ENCODE data around the gene LASP1.
A peak's percentile ranks its signal among the peaks of the same experiment; 100 is the strongest.

Gene LASP1

GRCh38 chr17:38869526-38870258, at the start of gene LASP1:
LASP1 (plus strand) TSS chr17:38870058; CDS start chr17:38870190, 132 bp downstream.
- CTCF ChIA-PET: interaction anchor here (0.9 to 2.2 kb wide), 4 partner anchors 11 to 283 kb away, joined by 3 to 12 read pairs (median 5); no protein-coding TSS in a partner anchor
- no peak for TF ChIP-seq CTCF (IDR thresholded peaks at IDR 0.05; ENCODE audit: insufficient read depth, low read length, missing control alignments)
- POLR2A ChIA-PET: interaction anchor here (0.6 to 5.0 kb wide), 21 partner anchors 11 to 284 kb away, joined by 3 to 57 read pairs (median 6); partner anchors contain the start of genes CISD3, CWC25, PIP4K2B and PSMB3
- no peak for DNase-seq (ENCODE audit: low read depth, low spot score)
- peak within 1 kb of the TSS; percentile 99 for H3K4me3 ChIP-seq (ENCODE audit: low read depth, low read length)

- POLR2A ChIA-PET: interaction anchor here (0.6 to 2.1 kb wide), 6 partner anchors 13 to 295 kb away, joined by 3 to 10 read pairs (median 4); partner anchors contain the start of genes LASP1 and RPL23
Measured at GRCh38 chr17:38824899-38825761, 44.7 kb upstream of the LASP1 start, which contains the start of gene CWC25. CWC25 (minus strand) TSS chr17:38825321; CDS start chr17:38825183, 138 bp downstream.

GRCh38 chr17:38825762-38826247, 44.1 kb upstream of the LASP1 start:
- CTCF ChIA-PET: no interaction called here
- no peak for TF ChIP-seq CTCF (IDR thresholded peaks at IDR 0.05; ENCODE audit: insufficient read depth, low read length, missing control alignments)
- peak overlapping the region; percentile 70 for H3K4me3 ChIP-seq (ENCODE audit: low read depth, low read length)
- POLR2A ChIA-PET: interaction anchor here (0.6 to 2.1 kb wide), 6 partner anchors 13 to 295 kb away, joined by 3 to 10 read pairs (median 4); partner anchors contain the start of genes LASP1 and RPL23
- DNase-seq (ENCODE audit: low read depth, low spot score): no peak

More at GRCh38 chr17:38824899-38825761, 44.7 kb upstream of the LASP1 start, which contains the start of gene CWC25:
- H3K4me3 ChIP-seq (ENCODE audit: low read depth, low read length): peak within 1 kb of the TSS; percentile 70
- no peak for TF ChIP-seq CTCF (IDR thresholded peaks at IDR 0.05; ENCODE audit: insufficient read depth, low read length, missing control alignments)
- CTCF ChIA-PET: no interaction called here
- DNase-seq (ENCODE audit: low read depth, low spot score): peak; percentile 78

- H3K4me3 ChIP-seq (ENCODE audit: low read depth, low read length): no peak overlapping the region
- DNase-seq (ENCODE audit: low read depth, low spot score): no peak
- TF ChIP-seq CTCF (IDR thresholded peaks at IDR 0.05; ENCODE audit: insufficient read depth, low read length, missing control alignments): no peak
- ChIA-PET POLR2A (interaction anchor here (0.6 to 1.5 kb wide), 3 partner anchors 9 to 46 kb away, joined by 3 to 15 read pairs (median 3); partner anchors contain the start of gene RPL23), CTCF (interaction anchor here (0.9 kb wide), 1 partner anchor 330 kb away, joined by 3 read pairs; no protein-coding TSS in a partner anchor)
Measured at GRCh38 chr17:38844261-38844757, 25.5 kb upstream of the LASP1 start.

- no peak for TF ChIP-seq CTCF (IDR thresholded peaks at IDR 0.05; ENCODE audit: insufficient read depth, low read length, missing control alignments)
- ChIA-PET POLR2A (interaction anchor here (0.5 to 1.2 kb wide), 5 partner anchors 21 to 50 kb away, joined by 3 to 5 read pairs (median 3); partner anchors contain the start of gene LASP1), CTCF (interaction anchor here (1.0 to 1.1 kb wide), 2 partner anchors 135 to 326 kb away, joined by 3 to 5 read pairs; no protein-coding TSS in a partner anchor)
- H3K4me3 ChIP-seq (ENCODE audit: low read depth, low read length): no peak overlapping the region
- no peak for DNase-seq (ENCODE audit: low read depth, low spot score)
Measured at GRCh38 chr17:38848557-38848891, 21.3 kb upstream of the LASP1 start.
